HCT116 (cell line): Measurements from ENCODE around the gene PIGN.

Experiments used
- EZH2 ChIP-seq: fragments of 200-600 bp; sonication (generic); IDR thresholded peaks from 2 replicates; pipeline ENCODE4 v1.6.1; 2017; ENCODE audit warnings: antibody characterized with exemption, mixed run types
- POLR2A ChIP-seq: IDR thresholded peaks from 2 replicates; pipeline ENCODE4 v1.7.0; 2011; ENCODE audit warnings: borderline replicate concordance; ENCODE audit not compliant: insufficient read depth, insufficient read length; ENCODE audit errors: extremely low read depth
- POLR2AphosphoS5 ChIP-seq: IDR thresholded peaks from 2 replicates; pipeline ENCODE4 v1.6.1; 2011; ENCODE audit warnings: mild to moderate bottlenecking, low read depth, low read length, moderate library complexity
- RAD21 ChIP-seq: IDR thresholded peaks from 2 replicates; pipeline ENCODE4 v1.6.1; 2012; ENCODE audit warnings: low read depth, mild to moderate bottlenecking
- SP1 ChIP-seq: IDR thresholded peaks from 2 replicates; pipeline ENCODE4 v1.6.1; 2012; ENCODE audit warnings: low read depth
- SRF ChIP-seq: IDR thresholded peaks from 2 replicates; pipeline ENCODE4 v1.6.1; 2012; ENCODE audit warnings: low read depth
- TF ChIP-seq, protein P1 (sequence below), 3 experiments: fragments of 200-600 bp in 1 of 3; sonication (generic) in 1 of 3; IDR thresholded peaks in 2 of 3; conservative IDR thresholded peaks in 1 of 3; 2 replicates each; pipeline ENCODE4 v1.5.1; 2012 to 2017; ENCODE audit warnings: low read depth in 2 of 3, low read length in 2 of 3, antibody characterized with exemption in 1 of 3, borderline replicate concordance in 1 of 3, control low read depth in 1 of 3, mild to moderate bottlenecking in 1 of 3, mixed read lengths in 1 of 3, mixed run types in 1 of 3, moderate library complexity in 1 of 3; ENCODE audit not compliant: insufficient read depth in 1 of 3

DNA sequence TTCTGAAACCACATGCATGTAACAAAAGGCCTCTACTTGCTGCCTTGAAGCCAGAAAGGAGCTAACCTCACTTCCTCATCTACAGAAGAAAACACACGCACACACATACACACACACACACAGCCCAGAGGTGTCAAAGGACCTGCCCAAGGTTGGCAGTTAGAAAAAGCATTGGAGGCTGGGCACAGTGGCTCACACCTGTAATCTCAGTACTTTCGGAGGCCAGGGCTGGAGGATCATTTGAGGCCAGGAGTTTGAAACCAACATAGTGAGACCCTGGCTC, 168.2 kb downstream of the PIGN start:
- TF ChIP-seq, protein P1, sequence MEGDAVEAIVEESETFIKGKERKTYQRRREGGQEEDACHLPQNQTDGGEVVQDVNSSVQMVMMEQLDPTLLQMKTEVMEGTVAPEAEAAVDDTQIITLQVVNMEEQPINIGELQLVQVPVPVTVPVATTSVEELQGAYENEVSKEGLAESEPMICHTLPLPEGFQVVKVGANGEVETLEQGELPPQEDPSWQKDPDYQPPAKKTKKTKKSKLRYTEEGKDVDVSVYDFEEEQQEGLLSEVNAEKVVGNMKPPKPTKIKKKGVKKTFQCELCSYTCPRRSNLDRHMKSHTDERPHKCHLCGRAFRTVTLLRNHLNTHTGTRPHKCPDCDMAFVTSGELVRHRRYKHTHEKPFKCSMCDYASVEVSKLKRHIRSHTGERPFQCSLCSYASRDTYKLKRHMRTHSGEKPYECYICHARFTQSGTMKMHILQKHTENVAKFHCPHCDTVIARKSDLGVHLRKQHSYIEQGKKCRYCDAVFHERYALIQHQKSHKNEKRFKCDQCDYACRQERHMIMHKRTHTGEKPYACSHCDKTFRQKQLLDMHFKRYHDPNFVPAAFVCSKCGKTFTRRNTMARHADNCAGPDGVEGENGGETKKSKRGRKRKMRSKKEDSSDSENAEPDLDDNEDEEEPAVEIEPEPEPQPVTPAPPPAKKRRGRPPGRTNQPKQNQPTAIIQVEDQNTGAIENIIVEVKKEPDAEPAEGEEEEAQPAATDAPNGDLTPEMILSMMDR (IDR thresholded peaks at IDR 0.05 in 2 of 3, conservative IDR thresholded peaks at IDR 0.05 in 1 of 3; ENCODE audit: borderline replicate concordance in 1 of 3, insufficient read depth in 1 of 3, low read depth in 2 of 3, low read length in 2 of 3): no peak
- TF ChIP-seq POLR2A (no peak), SP1 (no peak), EZH2 (no peak), POLR2AphosphoS5 (no peak), SRF (no peak), RAD21 (no peak)
